ACHN (cell line): Measurements from ENCODE around the gene UBXN10.

Source experiments
- DNase-seq: peaks from one replicate; pipeline ENCODE4 v3.0.0-alpha.2; 2015
- in situ Hi-C: cut with HindIII; loops from 2 replicates; pipeline ENCODE4 v1.10.0; 2017; ENCODE audit warnings: low sequenced_read_pairs, low pct_ligation_motif_present, low pct_unique_long_range_greater_than_20kb

The UBXN10 gene, protein sequence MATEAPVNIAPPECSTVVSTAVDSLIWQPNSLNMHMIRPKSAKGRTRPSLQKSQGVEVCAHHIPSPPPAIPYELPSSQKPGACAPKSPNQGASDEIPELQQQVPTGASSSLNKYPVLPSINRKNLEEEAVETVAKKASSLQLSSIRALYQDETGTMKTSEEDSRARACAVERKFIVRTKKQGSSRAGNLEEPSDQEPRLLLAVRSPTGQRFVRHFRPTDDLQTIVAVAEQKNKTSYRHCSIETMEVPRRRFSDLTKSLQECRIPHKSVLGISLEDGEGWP

GRCh38 chr1:20185834-20186782 is at the start of gene UBXN10, which contains the start of gene PLA2G2C:
TSS of gene UBXN10 (plus strand) at chr1:20186096. CDS start at chr1:20190562, 4,466 bp downstream.
TSS of gene PLA2G2C (minus strand) at chr1:20186518. CDS start at chr1:20177363, 9,155 bp downstream.
- DNase-seq: no peak
- in situ Hi-C loops: no loop called here

DNA sequence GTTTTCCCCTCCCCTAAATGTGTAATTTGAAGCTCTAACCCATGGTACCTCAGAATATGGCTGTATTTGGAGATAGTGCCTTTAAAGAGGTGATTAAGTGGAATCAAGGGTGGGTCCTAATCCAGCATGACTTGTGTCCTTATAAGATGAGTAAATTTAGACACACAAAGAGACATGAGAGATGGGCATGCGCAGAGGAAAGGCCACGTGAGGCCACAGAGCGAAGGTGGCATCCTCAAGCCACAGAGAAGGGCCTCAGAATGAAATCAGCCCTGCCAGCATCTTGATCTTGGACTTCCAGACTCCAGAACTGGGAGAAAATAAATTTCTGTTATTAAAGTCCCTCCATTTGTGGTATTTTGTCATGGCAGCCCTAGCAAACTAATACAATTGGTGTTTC is 49.6 kb upstream of the UBXN10 start:
- in situ Hi-C loops: no loop called here
- no peak for DNase-seq

GRCh38 chr1:20137055-20137454 is 48.8 kb upstream of the UBXN10 start:
- in situ Hi-C loops: no loop called here
- no peak for DNase-seq

DNA sequence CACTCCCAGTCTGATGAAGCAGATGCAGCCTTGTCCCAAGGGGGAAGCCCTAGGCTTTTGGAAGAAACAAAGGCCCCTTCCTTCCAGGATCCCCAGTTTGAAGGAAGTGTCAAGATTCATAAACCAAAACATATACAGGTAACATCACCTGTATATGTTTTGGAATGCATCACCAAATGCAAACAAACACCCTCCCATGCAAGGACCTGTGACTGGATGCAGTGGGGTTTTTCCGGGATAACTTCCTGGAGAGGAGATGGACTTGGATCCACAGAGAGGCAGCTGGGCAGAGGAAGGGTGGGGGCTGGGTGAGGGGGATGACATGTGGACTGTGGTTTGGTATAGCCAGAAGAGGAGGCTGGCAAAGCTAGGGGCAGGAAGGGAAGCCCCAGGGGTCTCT is 48.3 kb upstream of the UBXN10 start:
- DNase-seq: no peak
- in situ Hi-C loops: no loop called here

DNA sequence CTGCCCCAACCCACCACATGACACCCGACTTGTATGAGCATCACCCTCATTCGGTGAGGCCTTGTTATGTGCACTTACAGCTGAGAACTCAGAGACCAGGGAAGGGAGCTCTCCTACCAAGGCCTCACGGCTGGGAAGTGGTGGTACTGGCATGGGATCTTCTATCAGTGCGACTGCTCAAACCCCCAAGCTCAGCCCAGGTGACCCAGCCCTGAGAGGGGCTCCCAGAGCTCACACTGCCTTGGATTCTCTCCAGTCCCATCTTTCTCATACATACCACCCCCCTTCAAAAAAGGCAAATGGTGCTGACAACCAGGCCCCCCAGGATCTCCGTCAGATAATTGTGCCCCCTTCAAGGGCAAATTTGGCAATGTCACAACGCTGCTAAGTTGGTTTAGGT is 47.5 kb upstream of the UBXN10 start:
- in situ Hi-C loops: no loop called here
- DNase-seq: no peak

GRCh38 chr1:20138961-20139550 is 46.8 kb upstream of the UBXN10 start, which contains the start of gene PLA2G2F:
TSS of gene PLA2G2F (plus strand) at chr1:20139323. CDS start at chr1:20139428, 105 bp downstream.
- in situ Hi-C loops: no loop called here
- no peak for DNase-seq

GRCh38 chr1:20139776-20140612 is 45.9 kb upstream of the UBXN10 start:
- DNase-seq: no peak
- in situ Hi-C loops: no loop called here

DNA sequence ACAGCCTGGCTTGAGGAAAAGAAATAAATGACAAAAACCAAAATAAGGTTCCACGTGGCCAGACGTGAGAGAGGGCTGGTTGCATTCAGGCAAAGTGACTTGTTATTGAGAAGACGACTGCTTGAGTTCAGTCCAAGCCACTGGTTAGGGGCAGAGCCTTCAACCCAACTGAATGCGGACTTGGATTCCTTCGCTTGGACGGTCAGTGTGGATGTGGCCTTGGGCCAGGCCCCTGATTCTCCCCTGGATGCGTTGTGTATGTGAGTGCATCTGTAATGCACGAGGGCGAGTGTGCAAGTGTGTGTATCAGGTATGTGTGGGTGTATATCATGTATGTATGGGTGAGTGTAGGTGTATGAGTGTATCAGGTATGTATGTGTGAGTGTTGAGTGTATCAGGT is 44.9 kb upstream of the UBXN10 start:
- no peak for DNase-seq
- in situ Hi-C loops: no loop called here

DNA sequence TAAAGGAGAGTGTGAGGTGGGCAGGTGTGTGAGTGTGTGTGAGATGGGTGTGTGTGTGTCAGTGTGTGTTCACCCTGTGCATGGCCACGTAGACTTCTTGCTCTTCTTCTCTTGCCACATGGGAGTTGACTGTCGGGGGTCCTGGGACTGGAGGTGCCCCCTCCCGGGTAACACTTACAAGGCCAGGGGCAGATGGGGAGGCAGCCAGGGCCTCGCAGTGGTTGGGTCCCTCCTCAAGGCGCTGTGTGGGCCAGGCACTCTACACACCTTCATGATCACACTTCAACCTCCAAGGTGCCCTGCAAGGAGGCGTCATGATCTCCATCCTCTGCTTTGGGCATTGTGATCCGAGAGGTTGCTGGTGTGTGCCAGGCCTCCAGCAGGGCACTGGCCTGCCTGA is 44.4 kb upstream of the UBXN10 start:
- no peak for DNase-seq
- in situ Hi-C loops: no loop called here

DNA sequence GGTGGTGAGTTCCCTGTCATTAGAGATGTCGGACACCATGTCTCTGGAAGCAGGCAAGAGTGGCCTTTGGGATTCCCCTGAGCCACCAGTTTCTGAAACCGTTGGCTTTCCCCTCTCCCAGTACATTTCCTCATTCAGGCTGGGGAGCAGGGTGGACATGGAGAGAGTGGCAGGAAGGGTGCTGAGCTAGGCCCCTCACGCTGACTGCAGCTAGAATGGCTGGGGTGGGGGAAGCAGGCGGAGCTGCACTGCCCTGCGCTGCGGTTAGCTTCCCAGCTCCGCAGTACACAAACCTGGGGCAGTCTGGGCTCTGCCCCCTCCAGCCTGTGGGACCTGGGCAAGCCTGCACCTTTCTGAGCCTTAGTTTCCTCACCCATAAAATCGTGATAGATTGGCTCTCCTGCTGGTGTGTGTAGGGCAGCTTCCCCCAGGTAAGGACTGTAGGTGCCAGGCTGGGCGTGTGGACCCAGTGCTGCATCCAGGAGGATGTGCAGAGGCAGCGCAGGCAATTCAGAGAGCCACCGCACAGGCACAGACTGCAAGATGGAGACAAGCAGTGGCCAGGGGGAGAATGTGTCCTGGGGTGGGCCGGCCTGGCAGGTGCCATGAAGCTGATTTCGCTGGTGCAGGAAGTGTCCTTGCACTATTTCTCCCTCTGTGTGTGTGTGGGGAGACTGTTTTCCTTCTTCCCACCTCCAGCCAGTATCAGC is 43.7 kb upstream of the UBXN10 start:
- DNase-seq: no peak
- in situ Hi-C loops: no loop called here

- no peak for DNase-seq
Measured at GRCh38 chr1:20143318-20143717, 42.6 kb upstream of the UBXN10 start.

DNA sequence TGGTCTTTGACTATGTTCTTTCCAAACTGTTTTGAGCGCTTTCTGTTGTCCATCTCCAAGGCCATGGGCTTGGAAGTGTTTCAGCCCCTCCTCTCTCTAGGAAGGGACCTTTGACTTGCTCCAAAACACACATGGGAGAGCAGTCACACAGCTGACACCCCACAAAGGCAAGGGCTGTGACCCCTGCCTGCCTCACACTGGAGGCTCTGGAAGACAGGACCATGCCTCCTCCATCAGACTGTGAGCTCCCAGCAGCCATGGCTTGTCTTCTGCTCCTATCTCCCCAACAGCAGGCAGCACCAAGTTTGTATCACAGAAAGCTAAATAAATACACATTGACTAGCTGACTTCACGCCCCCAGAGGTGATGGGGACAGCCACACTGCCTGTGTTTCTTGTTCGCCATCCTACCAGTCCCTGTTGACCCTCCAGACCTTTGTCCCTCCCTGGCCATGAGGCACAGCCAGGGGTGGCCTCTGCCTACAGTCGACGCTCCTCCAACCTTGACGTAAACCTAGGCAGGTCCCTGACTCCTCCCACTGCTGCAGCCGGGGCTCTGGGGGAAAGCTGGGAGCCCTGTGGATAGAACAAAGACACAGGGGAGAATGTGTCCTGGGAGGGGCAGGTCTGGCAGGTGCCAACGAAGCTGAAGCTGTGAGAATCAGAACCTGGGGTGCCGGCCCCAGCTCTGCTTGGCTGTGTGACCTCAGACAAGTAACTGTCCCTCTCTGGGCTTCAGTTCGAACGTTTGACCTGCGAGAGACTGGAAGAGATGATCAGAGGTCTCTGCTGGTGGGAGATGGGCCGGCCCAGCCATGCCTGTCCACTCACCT is 41.9 kb upstream of the UBXN10 start:
- DNase-seq: no peak
- in situ Hi-C loops: no loop called here

More at GRCh38 chr1:20143318-20143717, 42.6 kb upstream of the UBXN10 start:
- in situ Hi-C loops: no loop called here

GRCh38 chr1:20147846-20148570 is 37.9 kb upstream of the UBXN10 start:
- in situ Hi-C loops: no loop called here

DNA sequence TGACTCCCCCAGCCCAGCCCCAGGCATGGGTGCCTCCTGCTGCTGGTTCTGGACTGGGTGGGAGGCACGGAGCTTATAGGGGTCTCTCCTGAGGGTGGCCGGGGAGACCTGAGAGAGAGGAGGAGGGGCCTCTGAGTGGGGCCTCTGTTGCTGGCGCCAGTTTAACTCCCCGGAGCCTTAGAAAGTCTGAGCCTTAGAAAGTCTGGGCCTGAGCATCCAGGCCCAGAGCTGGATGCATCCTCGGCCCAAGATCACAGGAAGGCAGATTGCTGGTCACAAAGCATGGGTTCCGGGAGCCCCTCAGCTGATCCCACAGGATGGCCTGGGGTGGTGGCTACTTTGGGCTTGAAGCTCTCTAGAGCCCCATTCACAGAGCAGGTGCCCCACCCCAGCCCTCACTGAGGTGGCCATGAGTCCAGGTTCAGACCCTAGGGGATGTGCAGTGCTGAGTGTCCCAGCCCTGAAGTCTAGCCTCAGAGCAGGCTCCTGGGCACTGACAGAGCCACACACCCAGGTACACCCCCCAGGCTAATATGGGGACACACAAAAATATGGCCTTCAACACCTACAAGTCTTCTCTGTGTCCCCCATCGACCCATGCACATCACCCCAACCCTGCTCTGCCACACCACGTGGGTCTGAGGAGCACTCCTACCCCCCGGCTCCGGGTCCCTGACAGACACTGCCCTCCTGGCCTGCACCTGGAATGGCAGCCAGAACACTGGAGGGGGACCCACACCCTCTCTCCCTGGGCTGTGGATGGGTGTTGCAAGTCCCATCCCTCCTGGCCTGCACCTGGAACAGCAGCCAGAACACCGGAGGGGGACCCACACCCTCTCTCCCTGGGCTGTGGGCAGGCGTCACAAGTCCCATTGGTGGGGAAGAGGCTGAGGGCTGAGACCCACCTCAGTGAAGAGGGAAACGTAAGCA is 37.1 kb upstream of the UBXN10 start:
- in situ Hi-C loops: no loop called here
- no peak for DNase-seq

More at GRCh38 chr1:20147846-20148570, 37.9 kb upstream of the UBXN10 start:
- DNase-seq: no peak

GRCh38 chr1:20149601-20150325 is 36.1 kb upstream of the UBXN10 start:
- DNase-seq: no peak
- in situ Hi-C loops: no loop called here
